H1 (cell line): ENCODE measurements around the gene LAP3.

Experiments used
- EZH2 ChIP-seq: fragments of 200-600 bp; sonication (generic); IDR thresholded peaks from 2 replicates; pipeline ENCODE4 v1.7.1; 2012; ENCODE audit warnings: low read depth, mild to moderate bottlenecking, moderate library complexity, low read length, inconsistent platforms; ENCODE audit not compliant: severe bottlenecking
- TF ChIP-seq, protein P1 (sequence below): IDR thresholded peaks from 2 replicates; pipeline ENCODE4 v1.6.1; 2012; ENCODE audit warnings: inconsistent platforms
- TF ChIP-seq, protein P2 (sequence below): IDR thresholded peaks from 2 replicates; pipeline ENCODE4 v1.6.1; 2011; ENCODE audit warnings: low read length, improper control_type of control experiment
- TF ChIP-seq, protein P3 (sequence below), 3 experiments: IDR thresholded peaks; 1 replicate in 2 of 3; 2 replicates in 1 of 3; pipeline versions ENCODE4 v1.5.1 to v1.6.1; 2011; ENCODE audit warnings: low read length in 3 of 3, mild to moderate bottlenecking in 3 of 3, inconsistent platforms in 2 of 3, low read depth in 1 of 3, moderate library complexity in 1 of 3; ENCODE audit not compliant: insufficient read depth in 1 of 3; ENCODE audit errors: control extremely low read depth in 1 of 3

DNA sequence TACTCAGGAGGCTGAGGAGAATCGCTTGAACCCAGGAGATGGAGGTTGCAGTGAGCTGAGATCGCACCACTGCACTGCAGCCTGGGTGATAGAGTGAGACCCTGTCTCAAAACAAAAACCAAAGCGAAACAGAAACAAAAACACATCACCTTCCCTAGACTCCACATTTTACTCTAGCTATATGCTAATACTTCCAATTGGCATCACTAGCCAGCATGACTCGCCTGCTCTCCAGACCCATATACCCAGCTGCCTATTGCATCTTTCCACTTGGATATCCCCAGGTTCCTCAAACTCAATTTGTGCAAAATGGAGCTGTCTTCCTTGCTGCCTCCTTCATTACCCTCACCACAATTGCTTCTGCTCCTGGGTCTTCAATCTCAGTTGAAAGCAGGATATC lies 22.4 kb upstream of the LAP3 start:
- TF ChIP-seq, protein P1, sequence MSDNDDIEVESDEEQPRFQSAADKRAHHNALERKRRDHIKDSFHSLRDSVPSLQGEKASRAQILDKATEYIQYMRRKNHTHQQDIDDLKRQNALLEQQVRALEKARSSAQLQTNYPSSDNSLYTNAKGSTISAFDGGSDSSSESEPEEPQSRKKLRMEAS, result no peak
- TF ChIP-seq, protein P2, sequence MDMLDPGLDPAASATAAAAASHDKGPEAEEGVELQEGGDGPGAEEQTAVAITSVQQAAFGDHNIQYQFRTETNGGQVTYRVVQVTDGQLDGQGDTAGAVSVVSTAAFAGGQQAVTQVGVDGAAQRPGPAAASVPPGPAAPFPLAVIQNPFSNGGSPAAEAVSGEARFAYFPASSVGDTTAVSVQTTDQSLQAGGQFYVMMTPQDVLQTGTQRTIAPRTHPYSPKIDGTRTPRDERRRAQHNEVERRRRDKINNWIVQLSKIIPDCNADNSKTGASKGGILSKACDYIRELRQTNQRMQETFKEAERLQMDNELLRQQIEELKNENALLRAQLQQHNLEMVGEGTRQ, result no peak
- TF ChIP-seq, protein P3, sequence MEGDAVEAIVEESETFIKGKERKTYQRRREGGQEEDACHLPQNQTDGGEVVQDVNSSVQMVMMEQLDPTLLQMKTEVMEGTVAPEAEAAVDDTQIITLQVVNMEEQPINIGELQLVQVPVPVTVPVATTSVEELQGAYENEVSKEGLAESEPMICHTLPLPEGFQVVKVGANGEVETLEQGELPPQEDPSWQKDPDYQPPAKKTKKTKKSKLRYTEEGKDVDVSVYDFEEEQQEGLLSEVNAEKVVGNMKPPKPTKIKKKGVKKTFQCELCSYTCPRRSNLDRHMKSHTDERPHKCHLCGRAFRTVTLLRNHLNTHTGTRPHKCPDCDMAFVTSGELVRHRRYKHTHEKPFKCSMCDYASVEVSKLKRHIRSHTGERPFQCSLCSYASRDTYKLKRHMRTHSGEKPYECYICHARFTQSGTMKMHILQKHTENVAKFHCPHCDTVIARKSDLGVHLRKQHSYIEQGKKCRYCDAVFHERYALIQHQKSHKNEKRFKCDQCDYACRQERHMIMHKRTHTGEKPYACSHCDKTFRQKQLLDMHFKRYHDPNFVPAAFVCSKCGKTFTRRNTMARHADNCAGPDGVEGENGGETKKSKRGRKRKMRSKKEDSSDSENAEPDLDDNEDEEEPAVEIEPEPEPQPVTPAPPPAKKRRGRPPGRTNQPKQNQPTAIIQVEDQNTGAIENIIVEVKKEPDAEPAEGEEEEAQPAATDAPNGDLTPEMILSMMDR (IDR thresholded peaks at IDR 0.05; ENCODE audit: control extremely low read depth in 1 of 3, insufficient read depth in 1 of 3, low read depth in 1 of 3, low read length in 3 of 3), result no peak
- no peak for TF ChIP-seq EZH2
